Parathyroid adenoma (tissue), 2 donors: ENCODE data around the gene KANK4.

ENCODE experiments used
- H2AFZ ChIP-seq: fragments of 300-600 bp; sonication (generic); one replicate; pipeline ENCODE4 v1.7.0; 2017; ENCODE audit warnings: antibody characterized with exemption, mild to moderate bottlenecking
- H3K27ac ChIP-seq: fragments of 300-600 bp; sonication (generic); one replicate; pipeline ENCODE4 v1.7.0; 2017
- H3K27me3 ChIP-seq: fragments of 300-600 bp; sonication (generic); one replicate; pipeline ENCODE4 v1.7.0; 2017; ENCODE audit warnings: low read length; ENCODE audit not compliant: control insufficient read depth, insufficient read depth
- H3K36me3 ChIP-seq: fragments of 300-600 bp; sonication (generic); one replicate; pipeline ENCODE4 v1.7.0; 2017; ENCODE audit warnings: low read length; ENCODE audit not compliant: control insufficient read depth, insufficient read depth
- H3K4me1 ChIP-seq: fragments of 300-600 bp; sonication (generic); one replicate; pipeline ENCODE4 v1.7.0; 2017; ENCODE audit warnings: control low read depth
- H3K4me2 ChIP-seq: fragments of 300-600 bp; sonication (generic); one replicate; pipeline ENCODE4 v1.7.0; 2017; ENCODE audit warnings: low read length
- H3K4me3 ChIP-seq: fragments of 300-600 bp; sonication (generic); one replicate; pipeline ENCODE4 v1.7.0; 2017; ENCODE audit warnings: low read depth, low read length
- H3K79me2 ChIP-seq: fragments of 300-600 bp; sonication (generic); one replicate; pipeline ENCODE4 v1.7.0; 2017; ENCODE audit warnings: control low read depth
- H3K9ac ChIP-seq: fragments of 300-600 bp; sonication (generic); one replicate; pipeline ENCODE4 v1.7.0; 2017; ENCODE audit warnings: mild to moderate bottlenecking
- H3K9me3 ChIP-seq: fragments of 300-600 bp; sonication (generic); one replicate; pipeline ENCODE4 v1.7.0; 2017; ENCODE audit warnings: low read length; ENCODE audit not compliant: control insufficient read depth
- TF ChIP-seq, protein P1 (sequence below): fragments of 300-600 bp; sonication (generic); IDR thresholded peaks from one replicate; pipeline ENCODE4 v1.7.0; 2017; ENCODE audit warnings: antibody characterized with exemption, mild to moderate bottlenecking
- donor health status: primary hyperparathyroidism.

The KANK4 gene

GRCh38 chr1:62273953-62274352 is 45.3 kb downstream of the KANK4 start:
- H3K4me2 ChIP-seq, result no peak overlapping the region
- H3K79me2 ChIP-seq, result no peaks in the 10 kb centered on the region
- H2AFZ ChIP-seq, result no peak overlapping the region
- no peak overlapping the region for H3K4me3 ChIP-seq
- no peaks in the 10 kb centered on the region for H3K27me3 ChIP-seq
- H3K9ac ChIP-seq, result no peak overlapping the region
- no peak overlapping the region for H3K27ac ChIP-seq
- H3K9me3 ChIP-seq, result no peaks in the 10 kb centered on the region
- TF ChIP-seq, protein P1, sequence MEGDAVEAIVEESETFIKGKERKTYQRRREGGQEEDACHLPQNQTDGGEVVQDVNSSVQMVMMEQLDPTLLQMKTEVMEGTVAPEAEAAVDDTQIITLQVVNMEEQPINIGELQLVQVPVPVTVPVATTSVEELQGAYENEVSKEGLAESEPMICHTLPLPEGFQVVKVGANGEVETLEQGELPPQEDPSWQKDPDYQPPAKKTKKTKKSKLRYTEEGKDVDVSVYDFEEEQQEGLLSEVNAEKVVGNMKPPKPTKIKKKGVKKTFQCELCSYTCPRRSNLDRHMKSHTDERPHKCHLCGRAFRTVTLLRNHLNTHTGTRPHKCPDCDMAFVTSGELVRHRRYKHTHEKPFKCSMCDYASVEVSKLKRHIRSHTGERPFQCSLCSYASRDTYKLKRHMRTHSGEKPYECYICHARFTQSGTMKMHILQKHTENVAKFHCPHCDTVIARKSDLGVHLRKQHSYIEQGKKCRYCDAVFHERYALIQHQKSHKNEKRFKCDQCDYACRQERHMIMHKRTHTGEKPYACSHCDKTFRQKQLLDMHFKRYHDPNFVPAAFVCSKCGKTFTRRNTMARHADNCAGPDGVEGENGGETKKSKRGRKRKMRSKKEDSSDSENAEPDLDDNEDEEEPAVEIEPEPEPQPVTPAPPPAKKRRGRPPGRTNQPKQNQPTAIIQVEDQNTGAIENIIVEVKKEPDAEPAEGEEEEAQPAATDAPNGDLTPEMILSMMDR, result no peak
- H3K4me1 ChIP-seq, result no peaks in the 10 kb centered on the region
- H3K36me3 ChIP-seq, result no peaks in the 10 kb centered on the region

GRCh38 chr1:62271948-62272728 is 47.1 kb downstream of the KANK4 start:
- no peak overlapping the region for H3K9ac ChIP-seq
- no peak overlapping the region for H3K27ac ChIP-seq
- no peaks in the 10 kb centered on the region for H3K79me2 ChIP-seq
- no peaks in the 10 kb centered on the region for H3K9me3 ChIP-seq
- no peaks in the 10 kb centered on the region for H3K36me3 ChIP-seq
- H3K4me3 ChIP-seq, result no peak overlapping the region
- H3K4me1 ChIP-seq, result no peaks in the 10 kb centered on the region
- no peaks in the 10 kb centered on the region for H3K27me3 ChIP-seq
- no peak overlapping the region for H2AFZ ChIP-seq
- H3K4me2 ChIP-seq, result no peak overlapping the region
- TF ChIP-seq, protein P1, result no peak

DNA sequence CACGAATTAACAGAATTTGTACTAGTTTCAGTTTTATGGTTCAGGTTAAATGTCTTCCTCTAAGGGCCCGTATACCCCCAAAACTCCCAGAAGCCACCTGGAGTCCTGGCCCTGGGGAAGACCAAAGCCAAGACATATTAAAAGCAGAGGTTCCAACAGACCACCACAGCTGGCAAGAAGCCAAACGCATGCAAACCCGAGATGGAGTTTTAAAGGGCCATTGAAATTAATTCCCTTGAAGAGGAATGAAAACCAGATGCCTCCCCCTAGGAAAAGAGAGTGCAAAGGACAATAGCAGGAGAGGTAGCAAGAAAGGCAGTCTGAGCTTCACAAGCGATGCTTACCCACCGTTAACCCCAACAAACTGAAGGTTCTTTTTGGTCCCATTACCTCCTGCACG is 48.1 kb downstream of the KANK4 start:
- H3K4me2 ChIP-seq, result no peak overlapping the region
- H3K27me3 ChIP-seq, result no peaks in the 10 kb centered on the region
- H3K36me3 ChIP-seq, result no peaks in the 10 kb centered on the region
- H3K4me3 ChIP-seq, result no peak overlapping the region
- no peak overlapping the region for H3K9ac ChIP-seq
- no peaks in the 10 kb centered on the region for H3K9me3 ChIP-seq
- H2AFZ ChIP-seq, result no peak overlapping the region
- H3K4me1 ChIP-seq, result no peaks in the 10 kb centered on the region
- TF ChIP-seq, protein P1, result no peak
- H3K79me2 ChIP-seq, result no peaks in the 10 kb centered on the region
- H3K27ac ChIP-seq, result no peak overlapping the region

DNA sequence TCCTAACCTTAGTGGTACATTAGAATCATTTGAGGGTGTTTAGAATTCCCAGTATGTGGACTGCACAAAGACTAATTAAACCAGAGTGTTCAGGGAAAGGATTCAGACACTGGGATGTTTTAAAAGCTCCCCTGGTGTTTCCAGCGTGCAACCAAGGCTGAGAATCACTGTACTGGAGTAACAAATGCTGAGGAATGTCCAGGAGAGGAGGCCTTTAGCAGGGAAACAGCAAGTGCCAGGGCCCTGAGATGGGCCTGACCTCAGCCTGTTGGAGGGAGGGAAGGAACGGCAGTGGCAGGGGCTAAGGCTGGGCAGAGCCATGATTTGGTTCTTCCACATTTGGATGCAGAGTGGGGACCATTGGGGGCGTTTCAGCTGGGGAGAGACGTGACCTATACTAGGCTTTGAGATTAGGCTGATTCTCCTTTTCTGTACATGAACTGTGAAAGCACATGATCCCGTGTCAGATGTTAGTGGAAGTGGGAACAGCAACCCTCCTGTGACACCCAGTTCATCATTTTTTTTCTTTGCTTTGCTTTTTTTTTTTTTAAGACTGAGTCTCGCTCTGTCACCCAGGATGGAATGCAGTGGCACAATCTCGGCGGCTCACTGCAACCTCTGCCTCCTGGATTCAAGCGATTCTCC is 49.3 kb downstream of the KANK4 start:
- Histone ChIP-seq H3K4me2 (no peak overlapping the region), H3K9me3 (no peaks in the 10 kb centered on the region), H3K9ac (no peak overlapping the region), H3K36me3 (no peaks in the 10 kb centered on the region), H3K27me3 (no peaks in the 10 kb centered on the region), H2AFZ (no peak overlapping the region), H3K79me2 (no peaks in the 10 kb centered on the region), H3K4me3 (no peak overlapping the region), H3K27ac (no peak overlapping the region), H3K4me1 (no peaks in the 10 kb centered on the region)
- TF ChIP-seq, protein P1, result no peak
